ENCODE results near the gene EBF3. TPM values are rescaled to one million over a fixed set of nuclear protein-coding genes. Genes with fewer than 3 reads are reported as not detected.
A peak's percentile ranks its signal among the peaks of the same experiment; 100 is the strongest.

The EBF3 gene
- total and polyA plus RNA-seq, 2 experiments from 2014 or later: 0.27 to 0.49 TPM

- TF ChIP-seq JUNB (IDR thresholded peaks at IDR 0.05; ENCODE audit: unreplicated experiment): no peak
- TF ChIP-seq NANOG (IDR thresholded peaks at IDR 0.05; ENCODE audit: borderline replicate concordance): no peak
- TF ChIP-seq, protein P1, sequence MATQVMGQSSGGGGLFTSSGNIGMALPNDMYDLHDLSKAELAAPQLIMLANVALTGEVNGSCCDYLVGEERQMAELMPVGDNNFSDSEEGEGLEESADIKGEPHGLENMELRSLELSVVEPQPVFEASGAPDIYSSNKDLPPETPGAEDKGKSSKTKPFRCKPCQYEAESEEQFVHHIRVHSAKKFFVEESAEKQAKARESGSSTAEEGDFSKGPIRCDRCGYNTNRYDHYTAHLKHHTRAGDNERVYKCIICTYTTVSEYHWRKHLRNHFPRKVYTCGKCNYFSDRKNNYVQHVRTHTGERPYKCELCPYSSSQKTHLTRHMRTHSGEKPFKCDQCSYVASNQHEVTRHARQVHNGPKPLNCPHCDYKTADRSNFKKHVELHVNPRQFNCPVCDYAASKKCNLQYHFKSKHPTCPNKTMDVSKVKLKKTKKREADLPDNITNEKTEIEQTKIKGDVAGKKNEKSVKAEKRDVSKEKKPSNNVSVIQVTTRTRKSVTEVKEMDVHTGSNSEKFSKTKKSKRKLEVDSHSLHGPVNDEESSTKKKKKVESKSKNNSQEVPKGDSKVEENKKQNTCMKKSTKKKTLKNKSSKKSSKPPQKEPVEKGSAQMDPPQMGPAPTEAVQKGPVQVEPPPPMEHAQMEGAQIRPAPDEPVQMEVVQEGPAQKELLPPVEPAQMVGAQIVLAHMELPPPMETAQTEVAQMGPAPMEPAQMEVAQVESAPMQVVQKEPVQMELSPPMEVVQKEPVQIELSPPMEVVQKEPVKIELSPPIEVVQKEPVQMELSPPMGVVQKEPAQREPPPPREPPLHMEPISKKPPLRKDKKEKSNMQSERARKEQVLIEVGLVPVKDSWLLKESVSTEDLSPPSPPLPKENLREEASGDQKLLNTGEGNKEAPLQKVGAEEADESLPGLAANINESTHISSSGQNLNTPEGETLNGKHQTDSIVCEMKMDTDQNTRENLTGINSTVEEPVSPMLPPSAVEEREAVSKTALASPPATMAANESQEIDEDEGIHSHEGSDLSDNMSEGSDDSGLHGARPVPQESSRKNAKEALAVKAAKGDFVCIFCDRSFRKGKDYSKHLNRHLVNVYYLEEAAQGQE (IDR thresholded peaks at IDR 0.05; ENCODE audit: unreplicated experiment): no peak
- Mint-ChIP-seq H3K27me3 (ENCODE audit: insufficient read depth, low read depth, poor library complexity) (peaks cover 2% of the 10 kb centered on the region), H3K4me3 (no peak overlapping the region), H3K27ac (no peak overlapping the region), H3K9me3 (no peaks in the 10 kb centered on the region), H3K36me3 (ENCODE audit: low read depth) (no peaks in the 10 kb centered on the region), H3K4me1 (peaks cover 3% of the 10 kb centered on the region; the same call in 1 of the 3 replicates)
- no peaks in the 10 kb centered on the region for H3K27me3 ChIP-seq (ENCODE audit: insufficient read depth)
- H3K4me3 ChIP-seq: no peak overlapping the region
- no peaks in the 10 kb centered on the region for H3K4me1 ChIP-seq (ENCODE audit: insufficient read depth)
- no peaks in the 10 kb centered on the region for H3F3A ChIP-seq (replicated peaks; ENCODE audit: low read depth)
- H3K79me2 ChIP-seq (replicated peaks; ENCODE audit: insufficient read depth): no peaks in the 10 kb centered on the region
- DNase-seq (ENCODE audit: low spot score) (no peak), ATAC-seq (peak; percentile 23; the same call in 2 of the 3 replicates)
- no peak overlapping the region for H2AFZ ChIP-seq
- no peaks in the 10 kb centered on the region for H4K20me1 ChIP-seq (replicated peaks; ENCODE audit: insufficient read depth)
- no peaks in the 10 kb centered on the region for H3K36me3 ChIP-seq (ENCODE audit: insufficient read depth)
- no peaks in the 10 kb centered on the region for H3K9me2 ChIP-seq (ENCODE audit: insufficient read depth)
- H3K27ac ChIP-seq (ENCODE audit: low read depth): no peak overlapping the region
- H3K4me2 ChIP-seq: no peak overlapping the region
Measured at GRCh38 chr10:129933456-129934092, 30.5 kb downstream of the EBF3 start.

- Mint-ChIP-seq H3K4me3 (no peak overlapping the region), H3K9me3 (no peaks in the 10 kb centered on the region), H3K27ac (no peak overlapping the region), H3K4me1 (peaks cover 3% of the 10 kb centered on the region; the same call in 1 of the 3 replicates), H3K27me3 (ENCODE audit: insufficient read depth, low read depth, poor library complexity) (peaks cover 2% of the 10 kb centered on the region), H3K36me3 (ENCODE audit: low read depth) (no peaks in the 10 kb centered on the region)
- H3K36me3 ChIP-seq (ENCODE audit: insufficient read depth): no peaks in the 10 kb centered on the region
- DNase-seq (ENCODE audit: low spot score) (no peak), ATAC-seq (no peak)
- no peaks in the 10 kb centered on the region for H3K4me1 ChIP-seq (ENCODE audit: insufficient read depth)
- no peak overlapping the region for H3K27ac ChIP-seq (ENCODE audit: low read depth)
- no peaks in the 10 kb centered on the region for H4K20me1 ChIP-seq (replicated peaks; ENCODE audit: insufficient read depth)
- H3K79me2 ChIP-seq (replicated peaks; ENCODE audit: insufficient read depth): no peaks in the 10 kb centered on the region
- H3K27me3 ChIP-seq (ENCODE audit: insufficient read depth): no peaks in the 10 kb centered on the region
- no peaks in the 10 kb centered on the region for H3K9me2 ChIP-seq (ENCODE audit: insufficient read depth)
- no peak overlapping the region for H3K4me2 ChIP-seq
- no peak overlapping the region for H3K4me3 ChIP-seq
- no peaks in the 10 kb centered on the region for H3F3A ChIP-seq (replicated peaks; ENCODE audit: low read depth)
- no peak overlapping the region for H2AFZ ChIP-seq
- TF ChIP-seq STAT1 (IDR thresholded peaks at IDR 0.05; ENCODE audit: unreplicated experiment): no peak
- TF ChIP-seq CREB1 (CRISPR knock-in tag; IDR thresholded peaks at IDR 0.05; ENCODE audit: low read depth): no peak
- TF ChIP-seq, protein P2, sequence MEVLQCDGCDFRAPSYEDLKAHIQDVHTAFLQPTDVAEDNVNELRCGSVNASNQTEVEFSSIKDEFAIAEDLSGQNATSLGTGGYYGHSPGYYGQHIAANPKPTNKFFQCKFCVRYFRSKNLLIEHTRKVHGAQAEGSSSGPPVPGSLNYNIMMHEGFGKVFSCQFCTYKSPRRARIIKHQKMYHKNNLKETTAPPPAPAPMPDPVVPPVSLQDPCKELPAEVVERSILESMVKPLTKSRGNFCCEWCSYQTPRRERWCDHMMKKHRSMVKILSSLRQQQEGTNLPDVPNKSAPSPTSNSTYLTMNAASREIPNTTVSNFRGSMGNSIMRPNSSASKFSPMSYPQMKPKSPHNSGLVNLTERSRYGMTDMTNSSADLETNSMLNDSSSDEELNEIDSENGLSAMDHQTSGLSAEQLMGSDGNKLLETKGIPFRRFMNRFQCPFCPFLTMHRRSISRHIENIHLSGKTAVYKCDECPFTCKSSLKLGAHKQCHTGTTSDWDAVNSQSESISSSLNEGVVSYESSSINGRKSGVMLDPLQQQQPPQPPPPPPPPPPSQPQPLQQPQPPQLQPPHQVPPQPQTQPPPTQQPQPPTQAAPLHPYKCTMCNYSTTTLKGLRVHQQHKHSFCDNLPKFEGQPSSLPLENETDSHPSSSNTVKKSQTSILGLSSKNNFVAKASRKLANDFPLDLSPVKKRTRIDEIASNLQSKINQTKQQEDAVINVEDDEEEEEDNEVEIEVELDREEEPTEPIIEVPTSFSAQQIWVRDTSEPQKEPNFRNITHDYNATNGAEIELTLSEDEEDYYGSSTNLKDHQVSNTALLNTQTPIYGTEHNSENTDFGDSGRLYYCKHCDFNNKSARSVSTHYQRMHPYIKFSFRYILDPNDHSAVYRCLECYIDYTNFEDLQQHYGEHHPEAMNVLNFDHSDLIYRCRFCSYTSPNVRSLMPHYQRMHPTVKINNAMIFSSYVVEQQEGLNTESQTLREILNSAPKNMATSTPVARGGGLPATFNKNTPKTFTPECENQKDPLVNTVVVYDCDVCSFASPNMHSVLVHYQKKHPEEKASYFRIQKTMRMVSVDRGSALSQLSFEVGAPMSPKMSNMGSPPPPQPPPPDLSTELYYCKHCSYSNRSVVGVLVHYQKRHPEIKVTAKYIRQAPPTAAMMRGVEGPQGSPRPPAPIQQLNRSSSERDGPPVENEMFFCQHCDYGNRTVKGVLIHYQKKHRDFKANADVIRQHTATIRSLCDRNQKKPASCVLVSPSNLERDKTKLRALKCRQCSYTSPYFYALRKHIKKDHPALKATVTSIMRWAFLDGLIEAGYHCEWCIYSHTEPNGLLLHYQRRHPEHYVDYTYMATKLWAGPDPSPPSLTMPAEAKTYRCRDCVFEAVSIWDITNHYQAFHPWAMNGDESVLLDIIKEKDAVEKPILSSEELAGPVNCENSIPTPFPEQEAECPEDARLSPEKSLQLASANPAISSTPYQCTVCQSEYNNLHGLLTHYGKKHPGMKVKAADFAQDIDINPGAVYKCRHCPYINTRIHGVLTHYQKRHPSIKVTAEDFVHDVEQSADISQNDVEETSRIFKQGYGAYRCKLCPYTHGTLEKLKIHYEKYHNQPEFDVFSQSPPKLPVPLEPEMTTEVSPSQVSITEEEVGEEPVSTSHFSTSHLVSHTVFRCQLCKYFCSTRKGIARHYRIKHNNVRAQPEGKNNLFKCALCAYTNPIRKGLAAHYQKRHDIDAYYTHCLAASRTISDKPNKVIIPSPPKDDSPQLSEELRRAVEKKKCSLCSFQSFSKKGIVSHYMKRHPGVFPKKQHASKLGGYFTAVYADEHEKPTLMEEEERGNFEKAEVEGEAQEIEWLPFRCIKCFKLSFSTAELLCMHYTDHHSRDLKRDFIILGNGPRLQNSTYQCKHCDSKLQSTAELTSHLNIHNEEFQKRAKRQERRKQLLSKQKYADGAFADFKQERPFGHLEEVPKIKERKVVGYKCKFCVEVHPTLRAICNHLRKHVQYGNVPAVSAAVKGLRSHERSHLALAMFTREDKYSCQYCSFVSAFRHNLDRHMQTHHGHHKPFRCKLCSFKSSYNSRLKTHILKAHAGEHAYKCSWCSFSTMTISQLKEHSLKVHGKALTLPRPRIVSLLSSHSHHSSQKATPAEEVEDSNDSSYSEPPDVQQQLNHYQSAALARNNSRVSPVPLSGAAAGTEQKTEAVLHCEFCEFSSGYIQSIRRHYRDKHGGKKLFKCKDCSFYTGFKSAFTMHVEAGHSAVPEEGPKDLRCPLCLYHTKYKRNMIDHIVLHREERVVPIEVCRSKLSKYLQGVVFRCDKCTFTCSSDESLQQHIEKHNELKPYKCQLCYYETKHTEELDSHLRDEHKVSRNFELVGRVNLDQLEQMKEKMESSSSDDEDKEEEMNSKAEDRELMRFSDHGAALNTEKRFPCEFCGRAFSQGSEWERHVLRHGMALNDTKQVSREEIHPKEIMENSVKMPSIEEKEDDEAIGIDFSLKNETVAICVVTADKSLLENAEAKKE (CRISPR knock-in tag; IDR thresholded peaks at IDR 0.05): no peak
- TF ChIP-seq ZNF331 (CRISPR knock-in tag; IDR thresholded peaks at IDR 0.05; ENCODE audit: low read depth): no peak
- no peak for TF ChIP-seq ETS1 (IDR thresholded peaks at IDR 0.05)
- TF ChIP-seq JUNB (IDR thresholded peaks at IDR 0.05; ENCODE audit: unreplicated experiment): no peak
Measured at GRCh38 chr10:129932751-129933433, 31.2 kb downstream of the EBF3 start.
